Fibroblast of lung (primary cell): ENCODE results near the gene CMIP.

Source experiments
- EZH2 ChIP-seq: IDR thresholded peaks from 2 replicates; pipeline ENCODE4 v1.5.1; 2012; ENCODE audit warnings: low read length, control low read depth, mild to moderate bottlenecking; ENCODE audit errors: missing control alignments
- TF ChIP-seq, protein P1 (sequence below), 2 donors: IDR thresholded peaks in 1 of 2; conservative IDR thresholded peaks in 1 of 2; 1 replicate in 1 of 2; 2 replicates in 1 of 2; pipeline ENCODE4 v1.5.1; 2011 to 2012; ENCODE audit warnings: low read length in 2 of 2, control low read depth in 1 of 2, inconsistent platforms in 1 of 2, low read depth in 1 of 2, mild to moderate bottlenecking in 1 of 2

DNA sequence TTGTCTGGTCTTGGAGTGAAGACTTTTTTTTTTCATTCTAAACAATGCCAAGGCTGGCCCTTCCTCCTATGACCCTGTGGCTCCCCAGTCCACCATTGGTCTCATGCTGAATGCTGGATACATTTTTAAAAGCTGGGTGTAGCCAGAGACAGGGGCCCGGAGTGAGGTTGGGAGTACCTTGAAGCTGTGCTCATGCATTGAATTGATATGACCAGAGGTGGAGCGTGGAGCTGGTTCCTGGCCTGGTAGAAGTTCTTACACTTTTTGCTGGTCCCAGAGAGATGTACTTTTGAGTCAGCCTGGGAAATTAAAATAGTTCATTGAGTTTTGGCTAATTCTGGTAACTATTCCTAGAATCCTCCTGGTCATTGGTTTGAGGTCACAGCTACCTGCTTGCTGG is 83.6 kb downstream of the CMIP start:
- TF ChIP-seq, protein P1, sequence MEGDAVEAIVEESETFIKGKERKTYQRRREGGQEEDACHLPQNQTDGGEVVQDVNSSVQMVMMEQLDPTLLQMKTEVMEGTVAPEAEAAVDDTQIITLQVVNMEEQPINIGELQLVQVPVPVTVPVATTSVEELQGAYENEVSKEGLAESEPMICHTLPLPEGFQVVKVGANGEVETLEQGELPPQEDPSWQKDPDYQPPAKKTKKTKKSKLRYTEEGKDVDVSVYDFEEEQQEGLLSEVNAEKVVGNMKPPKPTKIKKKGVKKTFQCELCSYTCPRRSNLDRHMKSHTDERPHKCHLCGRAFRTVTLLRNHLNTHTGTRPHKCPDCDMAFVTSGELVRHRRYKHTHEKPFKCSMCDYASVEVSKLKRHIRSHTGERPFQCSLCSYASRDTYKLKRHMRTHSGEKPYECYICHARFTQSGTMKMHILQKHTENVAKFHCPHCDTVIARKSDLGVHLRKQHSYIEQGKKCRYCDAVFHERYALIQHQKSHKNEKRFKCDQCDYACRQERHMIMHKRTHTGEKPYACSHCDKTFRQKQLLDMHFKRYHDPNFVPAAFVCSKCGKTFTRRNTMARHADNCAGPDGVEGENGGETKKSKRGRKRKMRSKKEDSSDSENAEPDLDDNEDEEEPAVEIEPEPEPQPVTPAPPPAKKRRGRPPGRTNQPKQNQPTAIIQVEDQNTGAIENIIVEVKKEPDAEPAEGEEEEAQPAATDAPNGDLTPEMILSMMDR (conservative IDR thresholded peaks at IDR 0.05 in 1 of 2, IDR thresholded peaks at IDR 0.05 in 1 of 2; ENCODE audit: low read depth in 1 of 2, low read length in 2 of 2), result no peak
- no peak for TF ChIP-seq EZH2
